Vagina (tissue), 2 donors: ENCODE measurements around the gene FBXL7. TPM values are rescaled to one million over a fixed set of nuclear protein-coding genes. Genes with fewer than 3 reads are reported as not detected.

Experiments
- DNase-seq, 2 donors: peaks; one replicate each; pipeline ENCODE4 v3.0.0-alpha.2; 2017; ENCODE audit errors: extremely low spot score in 2 of 2
- H3K27ac ChIP-seq: fragments of 200-600 bp; sonication (generic); one replicate; pipeline ENCODE4 v1.5.1; 2019
- H3K27me3 ChIP-seq: fragments of 200-600 bp; sonication (generic); one replicate; pipeline ENCODE4 v1.5.1; 2019
- H3K36me3 ChIP-seq, 2 donors: fragments of 200-600 bp; sonication (generic); one replicate each; pipeline ENCODE4 v1.5.1; 2017 to 2019
- H3K4me1 ChIP-seq: fragments of 200-600 bp; sonication (generic); one replicate; pipeline ENCODE4 v1.5.1; 2019
- H3K4me3 ChIP-seq, 2 donors: fragments of 200-600 bp; sonication (generic); 1 replicate in 1 of 2; 2 replicates in 1 of 2; pipeline ENCODE4 v1.5.1; 2016 to 2019
- H3K9me3 ChIP-seq: fragments of 200-600 bp; sonication (generic); one replicate; pipeline ENCODE4 v1.5.1; 2019
- POLR2A ChIP-seq, 2 donors: fragments of 450-650 bp; IDR thresholded peaks; one replicate each; pipeline ENCODE4 v1.6.1; 2017; ENCODE audit warnings: antibody characterized with exemption in 2 of 2, mild to moderate bottlenecking in 2 of 2, moderate library complexity in 2 of 2
- POLR2AphosphoS5 ChIP-seq, 2 donors: sonication (generic); formaldehyde crosslinking; IDR thresholded peaks; one replicate each; pipeline ENCODE4 v1.9.0; 2017; ENCODE audit warnings: antibody characterized with exemption in 2 of 2, mild to moderate bottlenecking in 2 of 2, low read depth in 1 of 2; ENCODE audit not compliant: insufficient read depth in 1 of 2
- intact Hi-C: fragments of 100-400 bp; cut with DNase I; formaldehyde crosslinking; loops from one replicate; pipeline ENCODE4 v1.15.1; 2023
- total RNA-seq: library from RNA; depleted of rRNA; stranded (reverse); fragments of >200 nt; gene quantifications from one replicate; pipeline ENCODE4 v1.2.3, GENCODE V29; 2016
- TF ChIP-seq, protein P1 (sequence below), 3 experiments: fragments of 450-650 bp in 2 of 3; fragments of 200-600 bp in 1 of 3; sonication (generic) in 1 of 3; IDR thresholded peaks; one replicate each; pipeline ENCODE4 v1.5.1; 2017 to 2019; ENCODE audit warnings: antibody characterized with exemption in 3 of 3, mild to moderate bottlenecking in 2 of 3, moderate library complexity in 2 of 3

Gene FBXL7
- total RNA-seq, 1 donor from 2014 or later = 21.1 TPM

DNA sequence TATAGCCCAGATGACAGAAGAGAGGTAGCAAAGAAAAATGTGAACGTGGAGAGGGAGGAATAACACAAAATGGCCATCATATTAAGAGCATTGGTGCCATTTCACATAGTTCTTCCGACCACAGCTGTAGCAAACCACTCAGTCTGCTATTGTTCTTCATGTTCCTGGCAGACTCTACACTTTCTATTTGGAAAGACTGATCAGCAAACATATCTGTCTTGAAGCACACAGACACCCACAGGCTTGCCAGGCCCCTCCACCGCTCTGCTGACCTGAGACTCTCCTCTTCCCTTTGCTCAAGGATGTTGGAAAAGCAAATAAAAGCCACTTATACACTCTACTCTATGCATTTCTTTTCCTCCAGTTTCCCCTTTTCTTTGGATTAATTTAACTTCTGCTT is 298.0 kb downstream of the FBXL7 start:
- H3K9me3 ChIP-seq = no peaks in the 10 kb centered on the region
- no peak overlapping the region for H3K27ac ChIP-seq
- no peaks in the 10 kb centered on the region for H3K27me3 ChIP-seq
- H3K4me3 ChIP-seq = no peak overlapping the region
- intact Hi-C loops = no loop called here
- no peak for DNase-seq
- TF ChIP-seq, protein P1, sequence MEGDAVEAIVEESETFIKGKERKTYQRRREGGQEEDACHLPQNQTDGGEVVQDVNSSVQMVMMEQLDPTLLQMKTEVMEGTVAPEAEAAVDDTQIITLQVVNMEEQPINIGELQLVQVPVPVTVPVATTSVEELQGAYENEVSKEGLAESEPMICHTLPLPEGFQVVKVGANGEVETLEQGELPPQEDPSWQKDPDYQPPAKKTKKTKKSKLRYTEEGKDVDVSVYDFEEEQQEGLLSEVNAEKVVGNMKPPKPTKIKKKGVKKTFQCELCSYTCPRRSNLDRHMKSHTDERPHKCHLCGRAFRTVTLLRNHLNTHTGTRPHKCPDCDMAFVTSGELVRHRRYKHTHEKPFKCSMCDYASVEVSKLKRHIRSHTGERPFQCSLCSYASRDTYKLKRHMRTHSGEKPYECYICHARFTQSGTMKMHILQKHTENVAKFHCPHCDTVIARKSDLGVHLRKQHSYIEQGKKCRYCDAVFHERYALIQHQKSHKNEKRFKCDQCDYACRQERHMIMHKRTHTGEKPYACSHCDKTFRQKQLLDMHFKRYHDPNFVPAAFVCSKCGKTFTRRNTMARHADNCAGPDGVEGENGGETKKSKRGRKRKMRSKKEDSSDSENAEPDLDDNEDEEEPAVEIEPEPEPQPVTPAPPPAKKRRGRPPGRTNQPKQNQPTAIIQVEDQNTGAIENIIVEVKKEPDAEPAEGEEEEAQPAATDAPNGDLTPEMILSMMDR (IDR thresholded peaks at IDR 0.05) = no peak
- no peak for TF ChIP-seq POLR2A (IDR thresholded peaks at IDR 0.05)
- TF ChIP-seq POLR2AphosphoS5 (IDR thresholded peaks at IDR 0.05; ENCODE audit: insufficient read depth in 1 of 2, low read depth in 1 of 2) = no peak
- peaks cover 41% of the 10 kb centered on the region for H3K4me1 ChIP-seq
- H3K36me3 ChIP-seq = no peaks in the 10 kb centered on the region

DNA sequence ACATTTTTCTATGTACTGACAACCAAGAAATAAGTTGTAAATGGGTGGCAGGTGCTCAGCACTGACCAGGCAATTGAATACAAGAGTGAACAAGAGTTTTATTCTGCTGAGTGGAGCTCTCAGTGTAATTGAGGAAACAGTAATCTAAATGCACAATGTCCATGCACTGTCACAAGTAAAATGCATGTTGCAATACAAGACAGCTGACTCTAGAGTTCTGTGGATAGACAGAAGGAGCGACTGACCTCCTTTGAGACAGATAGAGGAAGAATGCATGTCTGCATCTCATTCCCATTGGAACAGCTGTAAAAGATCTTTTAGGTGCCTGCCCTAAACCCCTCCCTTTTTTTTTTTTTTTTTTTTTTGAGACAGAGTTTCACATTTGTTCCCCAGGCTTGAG is 299.0 kb downstream of the FBXL7 start:
- TF ChIP-seq POLR2AphosphoS5 (IDR thresholded peaks at IDR 0.05; ENCODE audit: insufficient read depth in 1 of 2, low read depth in 1 of 2) = no peak
- TF ChIP-seq, protein P1 (IDR thresholded peaks at IDR 0.05) = no peak
- no peak for TF ChIP-seq POLR2A (IDR thresholded peaks at IDR 0.05)
- Histone ChIP-seq H3K36me3 (no peaks in the 10 kb centered on the region), H3K4me3 (no peak overlapping the region), H3K27me3 (no peaks in the 10 kb centered on the region), H3K4me1 (peaks cover 36% of the 10 kb centered on the region), H3K9me3 (no peaks in the 10 kb centered on the region), H3K27ac (no peak overlapping the region)
- intact Hi-C loops = no loop called here
- no peak for DNase-seq

DNA sequence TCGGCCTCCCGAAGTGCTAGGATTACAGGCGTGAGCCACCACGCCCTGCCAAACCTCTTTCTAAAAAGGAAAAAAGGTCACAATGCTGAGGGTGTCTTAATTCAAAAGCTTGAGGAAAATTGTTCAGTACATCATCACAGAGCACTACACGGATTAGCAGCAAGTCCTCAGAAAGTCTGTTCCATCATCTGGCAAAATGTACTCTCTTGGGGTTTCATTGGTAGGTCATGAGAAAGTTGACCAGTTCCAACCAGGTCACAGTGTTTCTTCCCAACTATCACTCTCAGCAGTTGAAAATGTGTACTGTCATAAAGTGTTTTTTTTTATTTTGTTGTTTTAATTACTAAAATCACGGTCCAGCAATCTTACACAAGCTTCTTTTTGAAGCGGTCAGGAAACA is 299.6 kb downstream of the FBXL7 start:
- H3K27ac ChIP-seq = no peak overlapping the region
- DNase-seq = no peak
- intact Hi-C loops = no loop called here
- no peaks in the 10 kb centered on the region for H3K27me3 ChIP-seq
- TF ChIP-seq POLR2A (IDR thresholded peaks at IDR 0.05) (no peak), POLR2AphosphoS5 (IDR thresholded peaks at IDR 0.05; ENCODE audit: insufficient read depth in 1 of 2, low read depth in 1 of 2) (no peak)
- TF ChIP-seq, protein P1 (IDR thresholded peaks at IDR 0.05) = no peak
- peaks cover 30% of the 10 kb centered on the region for H3K4me1 ChIP-seq
- no peak overlapping the region for H3K4me3 ChIP-seq
- no peaks in the 10 kb centered on the region for H3K9me3 ChIP-seq
- H3K36me3 ChIP-seq = no peaks in the 10 kb centered on the region

DNA sequence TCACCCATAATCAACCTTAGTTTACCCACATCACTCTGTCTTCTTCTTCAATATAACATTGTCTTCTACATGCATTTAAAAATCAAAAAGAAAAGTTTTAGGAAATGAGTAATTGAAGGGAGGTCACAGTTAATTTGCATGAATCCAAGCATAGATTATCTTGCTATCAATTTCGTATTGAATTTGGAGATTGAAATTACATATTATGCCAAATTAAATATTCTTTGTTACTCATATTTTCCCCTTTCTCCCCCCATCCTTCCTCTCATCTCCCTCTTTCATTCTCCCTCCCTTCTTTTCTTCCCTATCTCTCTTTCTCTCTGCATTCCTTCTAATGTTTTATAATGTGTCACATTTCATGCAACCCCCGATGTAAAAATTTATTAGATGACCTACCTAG is 303.3 kb downstream of the FBXL7 start:
- no peaks in the 10 kb centered on the region for H3K9me3 ChIP-seq
- TF ChIP-seq POLR2AphosphoS5 (IDR thresholded peaks at IDR 0.05; ENCODE audit: insufficient read depth in 1 of 2, low read depth in 1 of 2) = no peak
- no peak for TF ChIP-seq POLR2A (IDR thresholded peaks at IDR 0.05)
- TF ChIP-seq, protein P1 (IDR thresholded peaks at IDR 0.05) = no peak
- H3K4me1 ChIP-seq = peaks cover 24% of the 10 kb centered on the region
- intact Hi-C loops = no loop called here
- DNase-seq = no peak
- H3K4me3 ChIP-seq = no peak overlapping the region
- no peak overlapping the region for H3K27ac ChIP-seq
- no peaks in the 10 kb centered on the region for H3K27me3 ChIP-seq
- H3K36me3 ChIP-seq = no peaks in the 10 kb centered on the region

DNA sequence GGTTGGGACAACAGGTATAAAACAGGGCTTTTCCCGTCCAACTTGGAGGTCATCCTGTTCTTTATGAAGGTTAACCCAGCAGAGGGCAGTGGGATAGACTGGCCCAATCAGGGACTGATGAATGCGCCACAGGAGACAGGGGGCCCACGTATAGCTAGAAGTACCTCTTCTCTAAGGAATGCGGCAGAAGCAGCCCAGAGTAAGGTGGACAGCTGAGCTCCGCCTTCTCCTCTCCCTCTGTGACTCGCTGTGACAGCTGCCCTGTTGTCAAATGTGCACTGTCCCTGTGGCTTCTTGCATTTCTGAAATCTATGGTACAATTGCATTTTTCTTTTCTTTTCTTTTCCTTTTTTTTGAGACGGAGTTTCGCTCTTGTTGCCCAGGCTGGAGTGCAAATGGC is 306.6 kb downstream of the FBXL7 start:
- Histone ChIP-seq H3K27ac (no peak overlapping the region), H3K36me3 (no peaks in the 10 kb centered on the region), H3K27me3 (no peaks in the 10 kb centered on the region), H3K9me3 (no peaks in the 10 kb centered on the region), H3K4me1 (peaks cover 13% of the 10 kb centered on the region), H3K4me3 (no peak overlapping the region)
- DNase-seq = no peak
- TF ChIP-seq POLR2AphosphoS5 (IDR thresholded peaks at IDR 0.05; ENCODE audit: insufficient read depth in 1 of 2, low read depth in 1 of 2) = no peak
- TF ChIP-seq, protein P1 (IDR thresholded peaks at IDR 0.05) = no peak
- TF ChIP-seq POLR2A (IDR thresholded peaks at IDR 0.05) = no peak
- intact Hi-C loops = no loop called here
